PC-9 (cell line): ENCODE data around the gene POGZ.

ENCODE experiments used
- EZH2 ChIP-seq: fragments of 200-600 bp; sonication (generic); IDR thresholded peaks from 2 replicates; pipeline ENCODE4 v1.8.0; 2017; ENCODE audit warnings: antibody characterized with exemption, low read depth
- TF ChIP-seq, protein P1 (sequence below): fragments of 200-600 bp; sonication (generic); conservative IDR thresholded peaks from 2 replicates; pipeline ENCODE4 v1.6.1; 2017; ENCODE audit warnings: mixed run types, antibody characterized with exemption, mild to moderate bottlenecking, moderate library complexity

DNA sequence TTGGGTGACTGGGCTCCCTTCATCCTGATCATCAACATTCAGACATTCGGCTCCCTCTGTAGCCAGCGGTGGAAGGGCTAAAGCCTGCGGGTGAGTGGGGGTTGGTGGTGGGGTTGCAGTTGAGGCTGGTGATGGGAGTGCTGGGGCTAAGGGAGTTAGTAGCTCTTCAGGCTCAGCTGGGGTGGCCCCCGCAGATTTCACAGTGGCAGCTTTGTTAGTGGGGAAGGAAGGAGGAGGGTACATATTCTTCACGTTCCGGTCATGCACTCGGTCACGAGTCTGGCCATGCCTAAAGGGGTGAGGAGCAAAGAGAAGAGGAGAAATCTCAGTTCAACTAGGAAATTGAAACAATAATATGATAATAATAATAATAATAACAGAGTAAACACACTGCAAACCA, 53.1 kb downstream of the POGZ start:
- TF ChIP-seq, protein P1, sequence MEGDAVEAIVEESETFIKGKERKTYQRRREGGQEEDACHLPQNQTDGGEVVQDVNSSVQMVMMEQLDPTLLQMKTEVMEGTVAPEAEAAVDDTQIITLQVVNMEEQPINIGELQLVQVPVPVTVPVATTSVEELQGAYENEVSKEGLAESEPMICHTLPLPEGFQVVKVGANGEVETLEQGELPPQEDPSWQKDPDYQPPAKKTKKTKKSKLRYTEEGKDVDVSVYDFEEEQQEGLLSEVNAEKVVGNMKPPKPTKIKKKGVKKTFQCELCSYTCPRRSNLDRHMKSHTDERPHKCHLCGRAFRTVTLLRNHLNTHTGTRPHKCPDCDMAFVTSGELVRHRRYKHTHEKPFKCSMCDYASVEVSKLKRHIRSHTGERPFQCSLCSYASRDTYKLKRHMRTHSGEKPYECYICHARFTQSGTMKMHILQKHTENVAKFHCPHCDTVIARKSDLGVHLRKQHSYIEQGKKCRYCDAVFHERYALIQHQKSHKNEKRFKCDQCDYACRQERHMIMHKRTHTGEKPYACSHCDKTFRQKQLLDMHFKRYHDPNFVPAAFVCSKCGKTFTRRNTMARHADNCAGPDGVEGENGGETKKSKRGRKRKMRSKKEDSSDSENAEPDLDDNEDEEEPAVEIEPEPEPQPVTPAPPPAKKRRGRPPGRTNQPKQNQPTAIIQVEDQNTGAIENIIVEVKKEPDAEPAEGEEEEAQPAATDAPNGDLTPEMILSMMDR, result no peak
- no peak for TF ChIP-seq EZH2
